ENCODE data around the gene TBCD.
A peak's percentile ranks its signal among the peaks of the same experiment; 100 is the strongest.

The TBCD gene

GRCh38 chr17:82835766-82836512, 84.1 kb downstream of the TBCD start:
- DNase-seq: no peak

GRCh38 chr17:82836823-82837357, 85.0 kb downstream of the TBCD start:
- no peak for DNase-seq

DNA sequence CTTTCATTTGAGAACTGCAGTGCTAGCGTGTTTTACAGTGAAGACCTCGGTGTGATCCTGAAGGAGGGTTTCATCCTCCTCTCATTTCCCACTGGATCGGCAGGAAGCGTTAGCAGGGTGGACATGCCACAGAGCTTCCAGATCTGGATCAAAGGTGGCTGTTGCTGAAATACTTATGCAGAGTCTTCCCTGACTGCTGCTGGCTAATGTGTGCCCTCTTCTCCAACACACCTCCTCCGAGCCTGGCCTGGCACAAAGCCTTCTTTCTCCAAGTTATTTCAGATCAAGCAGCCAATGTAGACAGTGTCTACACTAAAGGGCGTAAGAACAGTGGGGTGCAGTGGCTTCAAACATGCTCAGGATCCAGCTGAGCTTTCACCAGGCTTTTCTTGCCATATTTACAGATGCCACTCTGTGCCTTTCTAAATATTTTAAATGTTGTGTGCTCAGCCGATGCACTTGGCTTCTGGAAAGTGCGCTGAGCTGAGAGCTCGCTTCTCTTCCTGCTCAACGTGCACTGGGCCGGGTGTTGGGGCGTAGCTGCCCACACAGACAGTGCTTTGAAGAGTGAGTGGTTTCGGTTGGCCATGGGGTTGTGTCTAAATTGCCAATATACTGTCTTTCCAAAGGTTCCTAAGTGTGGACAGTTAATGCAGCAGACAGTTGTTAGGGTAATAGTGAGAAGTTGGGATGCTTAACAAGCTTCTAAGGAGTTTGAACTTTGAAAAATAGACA, 85.9 kb downstream of the TBCD start:
- DNase-seq: no peak

DNA sequence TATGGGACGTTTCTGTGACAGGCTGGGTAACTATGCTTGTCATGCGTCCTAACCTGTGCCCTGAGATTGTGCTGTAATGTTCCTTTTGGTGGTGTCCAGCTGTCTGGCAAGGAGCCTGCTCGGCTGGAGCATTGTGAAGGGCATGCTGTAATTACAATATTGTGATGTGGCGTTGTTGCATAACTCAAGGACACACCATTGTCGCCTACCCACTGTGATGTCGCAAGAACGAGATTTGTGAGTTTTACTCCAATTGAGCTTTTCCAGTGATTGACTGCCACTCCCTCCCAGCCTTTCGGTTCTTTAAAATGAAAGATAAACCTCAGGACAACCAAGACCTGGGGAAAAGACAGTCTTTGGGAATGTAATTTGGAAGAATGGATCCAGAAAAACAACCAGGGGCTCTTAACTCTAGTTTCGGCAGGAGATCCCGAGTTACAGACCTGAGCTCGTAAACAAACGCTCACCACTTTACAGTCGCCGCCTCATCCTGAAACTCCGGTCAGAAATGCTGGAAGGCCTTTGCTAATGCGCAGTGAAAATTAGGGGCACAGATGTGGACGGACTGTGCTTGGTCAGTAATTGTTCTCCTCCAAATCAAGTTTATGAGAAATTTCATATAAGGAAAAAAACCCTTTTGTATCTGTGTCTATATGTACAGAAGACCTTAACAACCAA, 86.7 kb downstream of the TBCD start:
- DNase-seq: no peak

GRCh38 chr17:82839617-82840292, 87.9 kb downstream of the TBCD start, which contains the start of gene ZNF750:
TSS of gene ZNF750 (minus strand) at chr17:82840022. CDS start at chr17:82832454, 7,568 bp downstream.
- DNase-seq: no peak

- DNase-seq: no peak
These were observed 88.6 kb downstream of the TBCD start for GRCh38 chr17:82840431-82840831.

DNA sequence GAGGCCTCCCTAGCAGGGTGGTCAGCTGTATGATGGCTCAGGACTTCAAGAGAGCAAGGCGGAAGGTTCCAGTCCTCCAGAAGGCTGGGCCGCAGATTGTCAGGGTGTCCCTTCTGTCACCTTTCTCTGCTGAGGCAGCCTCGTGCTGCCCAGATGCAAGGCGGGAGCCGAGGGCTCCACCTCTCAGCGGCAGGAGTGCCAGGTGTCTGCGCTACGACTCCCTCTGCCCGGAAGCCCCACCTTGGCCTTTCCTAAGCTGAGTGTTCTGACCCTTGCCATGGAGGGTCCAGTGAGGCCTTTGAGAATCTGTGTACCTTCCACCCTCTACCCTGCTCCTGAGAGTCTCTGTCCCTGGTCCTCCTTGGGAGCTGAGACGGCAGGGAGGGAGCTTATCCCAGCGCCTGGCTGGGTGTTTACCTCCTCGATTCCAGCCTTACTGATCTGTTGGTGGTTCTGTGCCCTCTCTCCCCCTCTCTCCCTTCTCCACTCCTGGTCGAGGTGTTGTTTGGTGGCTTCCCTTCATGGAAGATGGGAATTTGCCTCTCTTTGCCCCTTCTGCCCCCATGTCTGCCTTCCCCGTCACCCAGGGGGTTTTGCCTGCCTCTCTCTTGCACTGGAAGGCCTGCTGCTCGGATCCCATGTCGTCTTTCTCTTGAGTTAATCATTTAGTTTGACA, 90.2 kb downstream of the TBCD start:
- DNase-seq: no peak

DNA sequence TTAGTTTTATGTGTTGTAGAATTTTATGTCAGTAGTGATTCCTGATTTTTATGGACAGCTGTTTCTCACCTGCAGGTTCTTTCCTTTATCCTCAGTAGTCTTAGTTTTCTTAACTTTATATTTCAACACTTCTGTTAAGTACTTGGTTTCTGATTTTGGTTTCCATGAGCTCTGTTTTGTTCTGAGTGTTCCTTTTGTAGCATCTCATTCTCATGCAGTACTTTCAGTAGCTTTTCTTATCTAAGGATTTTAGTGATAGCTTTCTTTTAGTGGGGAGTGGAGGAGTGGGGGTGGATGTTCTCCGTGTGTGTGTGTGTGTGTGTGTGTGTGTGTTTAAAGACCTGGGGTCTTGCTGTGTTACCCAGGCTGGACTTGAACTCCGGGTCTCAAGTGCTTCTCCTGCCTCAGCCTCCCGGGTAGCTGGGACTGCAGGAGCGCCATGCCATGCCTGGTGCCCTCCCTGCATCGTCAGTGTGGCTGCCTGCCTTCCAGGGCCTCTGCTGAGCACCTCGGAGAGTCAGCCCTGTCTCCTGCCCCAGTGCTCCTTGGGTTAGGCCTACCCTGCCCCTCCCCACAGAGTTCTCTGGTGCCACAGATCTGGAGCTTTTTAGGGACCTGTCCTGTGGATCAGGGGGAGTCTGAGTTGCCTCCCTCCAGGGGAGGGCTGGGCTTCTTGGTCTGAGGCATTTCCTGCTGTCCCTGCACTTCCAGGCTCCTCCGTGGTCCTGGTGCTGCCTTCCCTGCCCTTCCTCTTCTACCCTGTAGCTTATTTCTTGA, 92.2 kb downstream of the TBCD start:
- no peak for DNase-seq

GRCh38 chr17:82844796-82845162, 92.9 kb downstream of the TBCD start:
- no peak for DNase-seq

GRCh38 chr17:82845163-82845807, 93.4 kb downstream of the TBCD start:
- DNase-seq: no peak

DNA sequence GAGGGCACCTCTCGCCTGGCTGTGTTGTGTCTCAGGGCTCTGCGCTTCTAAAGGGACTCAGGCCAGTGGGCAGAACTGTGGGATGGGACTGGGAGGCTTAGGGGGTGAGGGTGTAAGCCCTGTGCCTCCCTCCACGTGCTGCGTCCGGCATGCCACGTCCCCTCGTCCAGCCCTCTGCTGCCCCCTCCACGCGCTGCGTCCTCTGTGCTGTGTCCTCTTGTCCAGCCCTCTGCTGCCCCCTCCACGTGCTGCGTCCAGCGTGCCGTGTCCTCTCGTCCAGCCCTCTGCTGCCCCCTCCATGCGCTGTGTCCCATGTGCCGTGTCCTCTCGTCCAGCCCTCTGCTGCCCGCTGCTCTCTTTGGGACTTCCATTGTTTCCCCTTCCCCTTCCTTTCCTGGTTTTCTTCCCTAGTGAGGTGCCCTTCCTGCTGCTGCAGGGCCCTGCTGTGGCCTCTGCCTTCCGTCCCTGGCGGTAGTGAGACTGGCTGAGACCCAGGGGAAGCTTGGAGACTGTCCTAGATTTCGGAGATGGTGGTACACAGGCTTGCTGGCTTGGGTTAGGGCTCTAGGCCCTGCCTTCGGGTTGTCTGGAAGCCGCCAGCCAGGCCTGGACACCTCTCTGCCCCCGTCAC, 94.3 kb downstream of the TBCD start:
- no peak for DNase-seq

DNA sequence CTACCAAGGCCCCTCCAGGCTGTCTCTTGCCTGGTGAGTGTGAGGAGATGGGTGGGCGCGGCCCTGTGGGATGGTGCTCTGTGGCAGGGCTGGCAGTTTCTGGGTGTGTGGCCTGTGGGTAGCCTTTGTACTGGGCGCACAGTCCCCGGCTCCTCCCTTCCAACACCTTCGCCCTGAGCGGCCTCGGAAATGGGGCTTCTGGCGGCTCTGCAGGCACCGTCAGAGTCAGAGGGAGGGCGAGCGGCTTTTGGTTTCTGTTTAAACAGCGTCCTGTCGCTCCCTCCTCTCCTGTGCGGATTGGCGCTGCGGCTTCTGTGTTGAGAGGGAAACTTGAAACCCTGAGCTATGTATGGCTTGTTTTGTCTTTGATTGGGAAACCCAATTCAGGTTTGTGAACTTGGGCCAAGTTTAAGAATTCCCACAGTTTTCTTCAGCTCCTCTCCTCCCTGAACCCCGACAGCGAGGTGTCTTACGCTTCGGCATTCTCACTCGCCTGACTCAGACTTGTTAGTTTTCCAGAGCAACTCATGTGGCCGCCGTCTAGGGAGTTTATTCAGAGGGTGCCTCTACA, 96.2 kb downstream of the TBCD start:
- DNase-seq: peak; percentile 23

DNA sequence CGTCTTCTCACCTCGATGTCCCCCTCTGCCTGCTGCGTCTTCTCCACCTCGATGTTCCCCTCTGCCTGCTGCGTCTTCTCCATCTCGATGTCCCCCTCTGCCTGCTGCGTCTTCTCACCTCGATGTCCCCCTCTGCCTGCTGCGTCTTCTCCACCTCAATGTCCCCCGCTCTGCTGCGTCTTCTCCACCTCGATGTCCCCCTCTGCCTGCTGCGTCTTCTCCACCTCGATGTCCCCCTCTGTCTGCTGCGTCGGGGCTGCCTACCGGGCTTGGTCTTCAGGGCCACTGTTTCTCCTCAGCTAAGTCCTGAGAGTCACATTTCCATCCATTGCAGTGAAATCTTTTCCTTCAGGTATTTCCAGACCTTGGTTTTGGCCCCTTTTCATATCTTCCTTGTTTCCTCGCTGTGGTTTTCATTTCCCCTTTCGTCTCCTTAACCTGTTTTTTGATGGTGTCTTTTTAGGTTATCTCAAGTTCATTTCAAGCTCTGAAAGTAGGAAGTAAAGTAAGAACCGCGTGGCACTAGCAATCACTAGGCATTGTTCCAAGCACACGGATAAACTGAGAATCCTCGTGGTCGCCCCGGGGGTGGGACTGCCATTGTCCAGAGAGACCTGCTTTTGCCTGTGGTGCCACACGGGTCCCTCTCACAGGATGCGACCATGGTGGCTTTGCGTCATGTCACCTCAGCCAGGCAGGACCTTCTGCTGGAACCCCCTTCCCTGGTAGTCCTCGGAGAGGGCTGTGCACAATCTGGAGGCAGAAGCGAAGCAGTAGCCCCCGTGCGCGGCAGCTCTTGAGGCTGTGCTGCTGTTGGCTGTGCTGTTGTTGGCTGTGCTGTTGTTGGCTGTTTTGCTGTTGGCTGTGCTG, 97.4 kb downstream of the TBCD start:
- no peak for DNase-seq

GRCh38 chr17:82851381-82851780, 99.5 kb downstream of the TBCD start:
- no peak for DNase-seq

DNA sequence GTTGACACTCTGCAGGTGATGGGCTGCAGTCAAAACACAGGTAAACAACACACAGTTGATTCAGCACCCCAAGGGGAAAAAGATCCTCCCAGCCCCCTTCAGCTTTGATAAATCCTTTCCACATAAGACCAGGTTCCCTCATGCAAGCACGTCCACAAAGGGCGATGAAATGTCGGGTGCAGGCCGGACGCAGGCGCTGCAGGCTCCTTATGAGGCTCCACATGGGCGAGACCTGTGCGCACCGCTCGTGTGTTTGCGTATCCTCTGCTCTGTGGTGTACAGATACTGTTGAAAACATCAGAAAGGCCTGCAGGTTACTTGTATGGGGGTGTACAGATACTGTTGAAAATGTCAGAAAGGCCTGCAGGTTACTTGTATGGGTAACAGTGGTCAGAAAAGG, 102.4 kb downstream of the TBCD start:
- no peak for DNase-seq

DNA sequence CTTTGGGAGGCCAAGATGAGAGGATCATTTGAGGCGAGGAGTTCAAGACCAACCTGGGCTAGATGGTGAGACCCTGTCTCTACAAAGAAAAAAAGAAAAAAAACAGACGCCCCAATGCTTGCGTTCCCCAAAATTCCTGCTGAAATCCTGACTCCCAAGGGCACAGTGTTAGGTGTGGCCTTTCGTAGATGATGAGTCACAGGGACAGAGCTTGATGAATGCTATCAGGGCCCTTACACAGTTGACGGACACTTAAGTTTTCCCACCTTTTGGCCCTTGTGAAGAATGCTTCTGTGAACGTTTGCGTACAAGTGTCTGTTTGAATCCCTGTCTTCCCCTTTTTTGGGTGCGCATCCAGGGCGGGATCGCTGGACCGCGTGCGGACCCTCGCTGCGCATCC, 104.5 kb downstream of the TBCD start:
- no peak for DNase-seq

DNA sequence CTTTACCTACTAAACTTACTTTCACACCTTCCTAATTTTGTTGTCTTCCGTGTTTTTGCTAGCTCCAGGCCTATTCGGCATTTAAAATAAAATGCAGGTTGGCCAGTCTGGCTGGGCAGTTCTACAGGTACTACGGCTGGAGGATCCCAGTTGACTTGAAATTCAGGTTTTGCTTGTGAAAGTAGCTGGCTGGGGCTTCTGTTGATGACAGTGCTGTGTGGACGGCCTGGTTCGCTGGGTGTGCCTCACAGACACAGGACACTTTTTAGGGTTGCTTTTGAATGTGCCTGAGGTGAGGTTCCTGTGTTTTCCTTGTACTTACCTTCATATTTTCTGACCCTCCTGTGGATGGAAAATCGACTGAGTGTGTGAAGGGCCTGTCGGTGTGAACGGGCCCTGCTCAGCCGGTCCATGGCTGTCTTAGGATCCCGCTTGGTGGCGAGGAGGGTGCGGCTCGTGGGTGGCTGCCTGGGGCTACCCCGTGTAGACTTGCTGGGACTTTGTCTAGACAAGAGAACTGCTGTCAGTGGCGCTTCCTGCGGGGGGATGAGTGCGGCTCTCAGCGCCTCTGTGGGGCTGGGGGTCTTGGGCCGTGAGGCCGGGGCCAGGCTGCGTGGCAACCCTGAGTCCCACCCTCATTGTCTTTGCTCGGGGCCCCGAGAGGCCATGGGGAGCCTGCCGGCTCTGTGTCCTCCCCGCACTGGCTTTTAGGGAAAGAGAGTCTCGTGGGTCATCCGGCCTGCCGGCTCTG, 106.7 kb downstream of the TBCD start:
- peak; percentile 42 for DNase-seq
